HEK293 (cell line): Measurements from ENCODE around the gene NDUFB6.

Experiments used
- ZNF202 ChIP-seq: fragments of 450-650 bp; formaldehyde crosslinking; IDR thresholded peaks from 2 replicates; pipeline ENCODE4 v1.5.1; 2016; ENCODE audit warnings: missing biosample characterization, missing genetic modification characterization, borderline replicate concordance
- TF ChIP-seq, protein P1 (sequence below): fragments of 450-650 bp; formaldehyde crosslinking; IDR thresholded peaks from 2 replicates; pipeline ENCODE4 v1.5.1; 2016; ENCODE audit warnings: missing biosample characterization, missing genetic modification characterization

DNA sequence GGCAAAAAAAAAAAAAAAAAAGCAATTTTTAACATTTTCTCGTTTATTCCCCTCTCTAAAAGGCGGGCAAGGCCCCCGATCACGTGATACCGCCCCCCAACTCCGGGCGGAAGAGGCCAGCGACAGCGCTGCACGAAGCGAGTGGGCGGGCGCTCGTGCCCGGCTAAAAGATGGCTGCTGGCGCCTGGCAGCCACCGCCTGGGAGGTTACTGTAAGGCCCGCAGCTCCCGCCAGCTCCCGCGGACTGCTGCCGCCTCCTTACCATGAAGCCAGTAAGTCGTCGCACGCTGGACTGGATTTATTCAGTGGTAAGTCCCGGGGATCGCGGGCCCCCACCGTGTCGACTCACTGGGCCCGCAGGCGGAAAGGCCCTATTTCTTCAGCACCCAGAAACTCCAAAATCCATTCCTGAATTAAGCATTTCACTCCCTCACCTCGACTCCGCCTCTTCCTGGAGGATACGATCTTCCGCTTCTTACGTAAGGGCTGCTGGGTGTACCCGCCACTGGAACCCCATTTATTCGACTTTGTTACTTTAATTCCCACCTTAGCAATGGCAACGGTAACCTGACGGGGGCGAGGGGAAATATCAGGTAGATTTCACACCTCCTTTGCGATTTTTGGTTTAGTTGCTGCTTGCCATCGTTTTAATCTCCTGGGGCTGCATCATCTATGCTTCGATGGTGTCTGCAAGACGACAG, 20.6 kb downstream of the NDUFB6 start, which contains the start of the genes SMIM27 and TOPORS:
- TF ChIP-seq, protein P1, sequence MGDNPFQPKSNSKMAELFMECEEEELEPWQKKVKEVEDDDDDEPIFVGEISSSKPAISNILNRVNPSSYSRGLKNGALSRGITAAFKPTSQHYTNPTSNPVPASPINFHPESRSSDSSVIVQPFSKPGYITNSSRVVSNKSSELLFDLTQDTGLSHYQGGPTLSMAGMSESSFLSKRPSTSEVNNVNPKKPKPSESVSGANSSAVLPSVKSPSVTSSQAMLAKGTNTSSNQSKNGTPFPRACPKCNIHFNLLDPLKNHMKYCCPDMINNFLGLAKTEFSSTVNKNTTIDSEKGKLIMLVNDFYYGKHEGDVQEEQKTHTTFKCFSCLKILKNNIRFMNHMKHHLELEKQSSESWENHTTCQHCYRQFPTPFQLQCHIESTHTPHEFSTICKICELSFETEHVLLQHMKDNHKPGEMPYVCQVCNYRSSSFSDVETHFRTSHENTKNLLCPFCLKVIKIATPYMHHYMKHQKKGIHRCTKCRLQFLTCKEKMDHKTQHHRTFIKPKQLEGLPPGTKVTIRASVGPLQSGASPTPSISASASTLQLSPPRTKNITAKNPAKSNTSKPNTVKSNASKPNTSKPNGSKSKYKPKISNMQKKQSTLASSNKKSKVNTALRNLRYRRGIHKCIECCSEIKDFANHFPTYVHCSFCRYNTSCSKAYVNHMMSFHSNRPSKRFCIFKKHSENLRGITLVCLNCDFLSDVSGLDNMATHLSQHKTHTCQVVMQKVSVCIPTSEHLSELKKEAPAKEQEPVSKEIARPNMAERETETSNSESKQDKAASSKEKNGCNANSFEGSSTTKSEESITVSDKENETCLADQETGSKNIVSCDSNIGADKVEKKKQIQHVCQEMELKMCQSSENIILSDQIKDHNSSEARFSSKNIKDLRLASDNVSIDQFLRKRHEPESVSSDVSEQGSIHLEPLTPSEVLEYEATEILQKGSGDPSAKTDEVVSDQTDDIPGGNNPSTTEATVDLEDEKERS (tag by site-specific recombination), result no peak
- TF ChIP-seq ZNF202, result no peak
